Small intestine (tissue), 7 donors: ENCODE data around the gene ADAM23. TPM values are rescaled to one million over a fixed set of nuclear protein-coding genes. Genes with fewer than 3 reads are reported as not detected.

Experiments used
- DNase-seq, 2 donors: peaks; one replicate each; pipeline versions ENCODE4 v3.0.0 to v3.0.0-alpha.2; 2013
- FAIRE-seq: peaks from 2 replicates; lab custom pipeline; 2012; peaks lifted over from hg19 to GRCh38; lab: Jason Lieb, UNC
- H3K27ac ChIP-seq, 3 donors: one replicate each; pipeline ENCODE4 v1.5.1; 2013; ENCODE audit warnings: low read length in 2 of 3, mild to moderate bottlenecking in 2 of 3, control low read depth in 1 of 3, inconsistent platforms in 1 of 3, low read depth in 1 of 3, moderate library complexity in 1 of 3
- H3K27me3 ChIP-seq, 3 donors: one replicate each; pipeline ENCODE4 v1.6.1; 2013; ENCODE audit warnings: low read length in 3 of 3, inconsistent platforms in 1 of 3; ENCODE audit not compliant: control insufficient read depth in 3 of 3, insufficient read depth in 3 of 3
- H3K36me3 ChIP-seq, 3 donors: one replicate each; pipeline ENCODE4 v1.6.1; 2013; ENCODE audit warnings: low read length in 3 of 3, inconsistent platforms in 1 of 3, low read depth in 1 of 3, mild to moderate bottlenecking in 1 of 3, moderate library complexity in 1 of 3; ENCODE audit not compliant: control insufficient read depth in 3 of 3, insufficient read depth in 2 of 3
- H3K4me1 ChIP-seq, 3 donors: one replicate each; pipeline ENCODE4 v1.6.1; 2013; ENCODE audit warnings: low read length in 2 of 3, inconsistent platforms in 1 of 3, low read depth in 1 of 3, mild to moderate bottlenecking in 1 of 3, moderate library complexity in 1 of 3; ENCODE audit not compliant: control insufficient read depth in 3 of 3, insufficient read depth in 2 of 3
- H3K4me3 ChIP-seq, 3 donors: one replicate each; pipeline ENCODE4 v1.5.1; 2013; ENCODE audit warnings: low read length in 3 of 3, control low read depth in 1 of 3, inconsistent platforms in 1 of 3, low read depth in 1 of 3, mild to moderate bottlenecking in 1 of 3, moderate library complexity in 1 of 3
- H3K9me3 ChIP-seq, 2 donors: one replicate each; pipeline ENCODE4 v1.6.1; 2013; ENCODE audit warnings: low read depth in 1 of 2, low read length in 1 of 2; ENCODE audit not compliant: control insufficient read depth in 2 of 2, insufficient read depth in 1 of 2
- whole genome bisulfite sequencing, 3 donors: extraction: QIAGEN DNeasy Blood & Tissue Kit; methylation state at CpG; one replicate each; pipeline ENCODE4 v1.1.7; 2013; 5-methylcytosine and 5-hydroxymethylcytosine counted together
- polyA plus RNA-seq, 4 donors: library from polyadenylated mRNA; stranded (reverse) in 3 of 4; unstranded in 1 of 4; fragments of 200-250 nt in 3 of 4; fragments of 120-200 nt in 1 of 4; gene quantifications; one replicate each; pipeline versions ENCODE4 v1.2.1 to v1.2.3, GENCODE V29; 2013
- donor health status: healthy with polysubstance abuse.
- donor health status: control.
- donor health status: control.
- donor health status: Bipolar disorder and iron deficiency.
- donor health status: healthy.

Gene ADAM23
- polyA plus RNA-seq, 4 donors: 0.27 to 1.6 (median 1.4) TPM; not detected in 1

- 84 to 90% (median 89%) methylated on average over 3 of the region's 3 CpGs for WGBS, 3 donors
- FAIRE-seq: no peak
- H3K27ac ChIP-seq: no peak overlapping the region
- peaks cover 0 to 5% of the 10 kb centered on the region in 2 donors for H3K9me3 ChIP-seq
- H3K4me3 ChIP-seq: no peak overlapping the region
- H3K4me1 ChIP-seq: no peaks in the 10 kb centered on the region
- H3K27me3 ChIP-seq: no peaks in the 10 kb centered on the region
- DNase-seq: no peak
- H3K36me3 ChIP-seq: no peaks in the 10 kb centered on the region
These were observed 22.6 kb upstream of the ADAM23 start for GRCh38 chr2:206420721-206421120.

DNA sequence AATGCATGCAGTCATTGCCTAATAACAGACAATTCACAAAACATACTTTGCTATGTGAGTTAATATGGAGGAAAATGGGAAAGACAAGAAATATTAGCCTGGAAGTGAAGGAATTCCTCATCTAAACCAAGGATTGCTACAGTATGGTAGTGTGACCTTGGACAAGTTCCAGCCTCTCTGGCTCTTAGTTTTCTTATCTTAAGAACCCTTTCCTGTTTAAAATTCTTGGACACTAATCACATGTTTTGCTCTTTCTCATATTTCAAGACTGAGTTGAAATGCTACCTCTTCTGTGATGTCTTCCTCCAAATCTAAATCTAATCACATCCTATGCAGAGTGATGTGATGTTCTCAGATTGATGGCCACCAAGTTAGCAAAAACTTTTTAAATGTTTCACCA lies 20.8 kb upstream of the ADAM23 start:
- no peak for FAIRE-seq
- no peaks in the 10 kb centered on the region for H3K4me1 ChIP-seq
- no peak overlapping the region for H3K4me3 ChIP-seq
- H3K27me3 ChIP-seq: no peaks in the 10 kb centered on the region
- peaks cover 0 to 5% of the 10 kb centered on the region in 2 donors for H3K9me3 ChIP-seq
- no peaks in the 10 kb centered on the region for H3K36me3 ChIP-seq
- no peak overlapping the region for H3K27ac ChIP-seq
- DNase-seq: no peak

DNA sequence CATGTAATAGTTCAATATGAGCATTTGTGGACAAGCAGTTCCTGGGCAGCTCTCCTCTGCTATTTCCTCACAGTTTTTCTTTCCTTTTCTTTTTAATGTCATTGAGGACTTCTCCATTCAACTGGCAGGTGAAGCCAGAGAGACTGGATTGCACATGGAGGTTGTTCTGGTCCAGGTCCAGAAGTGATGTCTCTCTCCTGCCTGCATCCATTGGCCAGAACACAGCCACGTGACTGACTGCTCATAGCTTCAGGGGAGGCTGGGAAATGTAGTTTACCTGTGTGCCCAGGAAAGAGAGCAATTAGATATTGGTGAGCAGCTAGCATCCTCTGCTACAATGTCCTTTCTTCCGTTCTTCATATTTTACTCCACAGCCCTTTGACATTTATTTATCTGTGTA lies 20.2 kb upstream of the ADAM23 start:
- Histone ChIP-seq H3K36me3 (no peaks in the 10 kb centered on the region), H3K4me3 (no peak overlapping the region), H3K27ac (no peak overlapping the region), H3K4me1 (no peaks in the 10 kb centered on the region), H3K27me3 (no peaks in the 10 kb centered on the region), H3K9me3 (peaks cover 0 to 1% of the 10 kb centered on the region in 2 donors)
- WGBS, 3 donors: 48 to 66% (median 57%) methylated on average over 2 of the region's 2 CpGs
- no peak for FAIRE-seq
- DNase-seq: no peak

- no peak for FAIRE-seq
- no peaks in the 10 kb centered on the region for H3K36me3 ChIP-seq
- DNase-seq: no peak
- 47 to 68% (median 62%) methylated on average over 3 of the region's 3 CpGs for WGBS, 3 donors
- no peak overlapping the region for H3K27ac ChIP-seq
- H3K4me1 ChIP-seq: no peaks in the 10 kb centered on the region
- no peaks in the 10 kb centered on the region for H3K9me3 ChIP-seq
- H3K27me3 ChIP-seq: peaks cover 0 to 2% (median 0%) of the 10 kb centered on the region in 3 donors
- H3K4me3 ChIP-seq: no peak overlapping the region
These were observed 19.2 kb upstream of the ADAM23 start for GRCh38 chr2:206424134-206424533.

GRCh38 chr2:206428783-206429182 lies 14.5 kb upstream of the ADAM23 start:
- H3K4me3 ChIP-seq: no peak overlapping the region
- 92 to 95% (median 93%) methylated on average over 3 of the region's 3 CpGs for WGBS, 3 donors
- H3K27me3 ChIP-seq: peaks cover 0 to 2% (median 0%) of the 10 kb centered on the region in 3 donors
- H3K36me3 ChIP-seq: no peaks in the 10 kb centered on the region
- H3K4me1 ChIP-seq: no peaks in the 10 kb centered on the region
- FAIRE-seq (no peak), DNase-seq (no peak)
- no peak overlapping the region for H3K27ac ChIP-seq
- no peaks in the 10 kb centered on the region for H3K9me3 ChIP-seq

DNA sequence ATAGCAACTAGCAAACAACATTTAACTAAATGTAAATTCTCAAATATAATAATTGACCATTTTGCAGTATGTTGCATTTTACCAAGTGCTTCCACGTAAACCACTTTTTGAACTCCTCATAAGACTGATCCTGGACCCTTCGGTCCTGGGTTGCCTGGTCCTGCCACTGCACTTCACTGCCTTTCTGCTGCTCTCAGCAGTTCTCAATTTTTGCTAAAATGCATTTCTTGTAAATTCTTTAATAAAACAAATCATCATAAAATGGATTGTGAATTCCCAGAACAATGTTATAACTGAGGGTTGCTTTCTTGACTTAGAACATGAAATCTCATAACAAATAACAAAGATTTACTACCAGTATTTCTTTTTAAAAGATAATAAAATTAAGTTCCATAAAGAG lies 12.9 kb upstream of the ADAM23 start:
- 85 to 93% (median 88%) methylated on average over 2 of the region's 2 CpGs for WGBS, 3 donors
- DNase-seq (no peak), FAIRE-seq (no peak)
- no peaks in the 10 kb centered on the region for H3K4me1 ChIP-seq
- no peak overlapping the region for H3K27ac ChIP-seq
- peaks cover 0 to 2% (median 0%) of the 10 kb centered on the region in 3 donors for H3K27me3 ChIP-seq
- H3K9me3 ChIP-seq: no peaks in the 10 kb centered on the region
- no peaks in the 10 kb centered on the region for H3K36me3 ChIP-seq
- H3K4me3 ChIP-seq: no peak overlapping the region

DNA sequence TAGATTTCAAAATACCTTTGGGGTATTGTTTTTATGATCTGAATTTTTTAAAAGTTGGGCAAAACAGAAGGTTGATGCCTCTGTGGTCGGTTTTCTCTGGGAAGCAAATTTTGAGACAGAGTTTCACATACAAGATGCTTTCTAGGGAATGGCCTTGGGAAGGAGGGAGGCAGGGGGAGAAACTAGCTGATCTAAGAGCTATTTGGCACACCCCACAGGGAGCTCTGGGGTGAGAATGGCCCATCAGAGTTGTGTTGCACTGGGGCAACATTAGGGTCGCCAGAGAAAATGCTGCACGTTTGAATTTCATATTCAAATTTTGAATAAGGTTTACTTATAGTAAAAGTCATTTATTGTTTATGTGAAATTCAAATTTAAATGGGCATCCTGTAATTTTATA lies 11.9 kb upstream of the ADAM23 start:
- H3K4me3 ChIP-seq: no peak overlapping the region
- H3K27me3 ChIP-seq: peaks cover 0 to 2% (median 0%) of the 10 kb centered on the region in 3 donors
- H3K27ac ChIP-seq: no peak overlapping the region
- DNase-seq (no peak), FAIRE-seq (no peak)
- WGBS, 3 donors: 58 to 71% (median 65%) methylated on average over 3 of the region's 3 CpGs
- H3K36me3 ChIP-seq: no peaks in the 10 kb centered on the region
- no peaks in the 10 kb centered on the region for H3K9me3 ChIP-seq
- no peaks in the 10 kb centered on the region for H3K4me1 ChIP-seq

DNA sequence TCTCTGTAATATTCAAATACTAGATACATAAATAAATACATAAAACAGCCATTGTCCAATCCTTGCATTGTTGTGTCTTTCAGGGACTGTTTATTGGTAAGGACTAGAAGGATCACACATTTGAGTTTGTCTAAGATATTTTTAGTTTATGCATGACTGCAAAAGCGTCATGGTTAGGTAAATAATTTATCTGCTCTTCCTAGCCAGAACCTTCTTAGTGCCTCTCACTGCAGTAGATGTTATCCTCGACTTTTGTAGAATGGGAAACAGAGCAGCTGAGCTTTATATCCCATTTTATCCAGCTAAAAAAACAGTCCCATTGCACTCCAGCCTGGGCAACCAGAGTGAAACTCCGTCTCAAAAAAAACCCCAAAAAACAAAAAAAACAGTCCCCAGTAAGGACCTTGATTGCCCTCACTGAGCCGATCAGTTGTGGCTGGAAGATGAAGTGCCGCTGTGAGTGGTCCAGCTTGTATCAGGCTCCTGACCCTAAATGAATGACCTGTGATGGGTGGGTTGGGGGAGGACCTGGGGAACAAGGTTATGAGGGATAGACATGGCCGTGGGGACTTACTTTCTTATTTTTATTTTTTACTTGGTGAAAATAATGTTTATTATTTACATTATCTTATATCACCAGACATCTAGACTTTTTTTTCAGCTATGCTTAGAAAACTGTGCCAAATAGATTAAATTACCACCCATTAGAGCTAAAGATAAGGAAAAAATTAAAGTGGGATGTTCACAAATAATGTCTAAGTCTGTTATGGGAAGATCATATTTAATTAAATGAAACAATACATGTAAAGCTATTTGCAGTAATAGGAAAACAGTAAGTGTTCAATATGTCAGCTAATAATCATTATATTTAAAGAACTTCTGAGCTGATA lies 10.9 kb upstream of the ADAM23 start:
- DNase-seq (no peak), FAIRE-seq (no peak)
- 50 to 67% (median 55%) methylated on average over 6 of the region's 6 CpGs for WGBS, 3 donors
- Histone ChIP-seq H3K27me3 (peaks cover 0 to 2% (median 0%) of the 10 kb centered on the region in 3 donors), H3K9me3 (no peaks in the 10 kb centered on the region), H3K4me1 (no peaks in the 10 kb centered on the region), H3K27ac (no peak overlapping the region), H3K36me3 (no peaks in the 10 kb centered on the region), H3K4me3 (no peak overlapping the region)
